HEK293 (cell line): Measurements from ENCODE around the gene PLEKHA6.

Experiments used
- ZBTB17 ChIP-seq: fragments of 450-650 bp; formaldehyde crosslinking; IDR thresholded peaks from 2 replicates; pipeline ENCODE4 v1.5.1; 2016; ENCODE audit warnings: missing biosample characterization, missing genetic modification characterization
- ZFP37 ChIP-seq: fragments of 450-650 bp; formaldehyde crosslinking; IDR thresholded peaks from 2 replicates; pipeline ENCODE4 v1.5.1; 2016; ENCODE audit warnings: missing biosample characterization, missing genetic modification characterization
- ZNF548 ChIP-seq: fragments of 450-650 bp; formaldehyde crosslinking; IDR thresholded peaks from 2 replicates; pipeline ENCODE4 v1.5.1; 2016; ENCODE audit warnings: missing biosample characterization, missing genetic modification characterization
- TF ChIP-seq, protein P1 (sequence below): fragments of 450-650 bp; formaldehyde crosslinking; IDR thresholded peaks from 2 replicates; pipeline ENCODE4 v1.5.1; 2016; ENCODE audit warnings: missing biosample characterization, missing genetic modification characterization
- TF ChIP-seq, protein P2 (sequence below): fragments of 450-650 bp; formaldehyde crosslinking; IDR thresholded peaks from 2 replicates; pipeline ENCODE4 v1.5.1; 2016; ENCODE audit warnings: missing biosample characterization, missing genetic modification characterization
- TF ChIP-seq, protein P3 (sequence below): sonication (generic); formaldehyde crosslinking; IDR thresholded peaks from 2 replicates; pipeline ENCODE4 v1.8.1; 2022; ENCODE audit warnings: mild to moderate bottlenecking, moderate library complexity, missing genetic modification reagents

DNA sequence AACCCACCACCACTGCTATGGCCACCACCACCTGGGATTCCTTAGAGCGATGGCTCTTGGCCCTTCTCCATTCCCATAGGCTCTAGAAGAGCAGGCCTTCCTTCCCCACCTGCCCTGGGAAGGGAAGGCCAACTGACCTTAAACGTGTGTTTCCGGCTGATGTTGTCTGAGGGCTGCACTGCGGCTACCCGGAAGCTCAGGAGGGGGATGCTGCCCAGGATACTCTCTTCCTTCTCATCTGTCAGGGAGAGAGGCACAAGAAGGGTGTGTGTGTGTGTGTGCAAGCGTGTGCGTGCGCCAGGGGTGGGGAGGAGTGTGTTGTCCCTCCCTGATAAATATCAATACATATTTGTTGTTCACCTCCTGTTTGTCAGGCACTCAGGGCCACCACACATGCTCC, 94.9 kb downstream of the PLEKHA6 start:
- TF ChIP-seq, protein P1, sequence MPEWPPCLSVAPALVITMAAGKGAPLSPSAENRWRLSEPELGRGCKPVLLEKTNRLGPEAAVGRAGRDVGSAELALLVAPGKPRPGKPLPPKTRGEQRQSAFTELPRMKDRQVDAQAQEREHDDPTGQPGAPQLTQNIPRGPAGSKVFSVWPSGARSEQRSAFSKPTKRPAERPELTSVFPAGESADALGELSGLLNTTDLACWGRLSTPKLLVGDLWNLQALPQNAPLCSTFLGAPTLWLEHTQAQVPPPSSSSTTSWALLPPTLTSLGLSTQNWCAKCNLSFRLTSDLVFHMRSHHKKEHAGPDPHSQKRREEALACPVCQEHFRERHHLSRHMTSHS (tag by site-specific recombination) = no peak
- TF ChIP-seq ZNF548 (tag by site-specific recombination) (no peak), ZFP37 (tag by site-specific recombination) (no peak), ZBTB17 (tag by site-specific recombination) (no peak)
- TF ChIP-seq, protein P2, sequence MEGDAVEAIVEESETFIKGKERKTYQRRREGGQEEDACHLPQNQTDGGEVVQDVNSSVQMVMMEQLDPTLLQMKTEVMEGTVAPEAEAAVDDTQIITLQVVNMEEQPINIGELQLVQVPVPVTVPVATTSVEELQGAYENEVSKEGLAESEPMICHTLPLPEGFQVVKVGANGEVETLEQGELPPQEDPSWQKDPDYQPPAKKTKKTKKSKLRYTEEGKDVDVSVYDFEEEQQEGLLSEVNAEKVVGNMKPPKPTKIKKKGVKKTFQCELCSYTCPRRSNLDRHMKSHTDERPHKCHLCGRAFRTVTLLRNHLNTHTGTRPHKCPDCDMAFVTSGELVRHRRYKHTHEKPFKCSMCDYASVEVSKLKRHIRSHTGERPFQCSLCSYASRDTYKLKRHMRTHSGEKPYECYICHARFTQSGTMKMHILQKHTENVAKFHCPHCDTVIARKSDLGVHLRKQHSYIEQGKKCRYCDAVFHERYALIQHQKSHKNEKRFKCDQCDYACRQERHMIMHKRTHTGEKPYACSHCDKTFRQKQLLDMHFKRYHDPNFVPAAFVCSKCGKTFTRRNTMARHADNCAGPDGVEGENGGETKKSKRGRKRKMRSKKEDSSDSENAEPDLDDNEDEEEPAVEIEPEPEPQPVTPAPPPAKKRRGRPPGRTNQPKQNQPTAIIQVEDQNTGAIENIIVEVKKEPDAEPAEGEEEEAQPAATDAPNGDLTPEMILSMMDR = no peak
- TF ChIP-seq, protein P3, sequence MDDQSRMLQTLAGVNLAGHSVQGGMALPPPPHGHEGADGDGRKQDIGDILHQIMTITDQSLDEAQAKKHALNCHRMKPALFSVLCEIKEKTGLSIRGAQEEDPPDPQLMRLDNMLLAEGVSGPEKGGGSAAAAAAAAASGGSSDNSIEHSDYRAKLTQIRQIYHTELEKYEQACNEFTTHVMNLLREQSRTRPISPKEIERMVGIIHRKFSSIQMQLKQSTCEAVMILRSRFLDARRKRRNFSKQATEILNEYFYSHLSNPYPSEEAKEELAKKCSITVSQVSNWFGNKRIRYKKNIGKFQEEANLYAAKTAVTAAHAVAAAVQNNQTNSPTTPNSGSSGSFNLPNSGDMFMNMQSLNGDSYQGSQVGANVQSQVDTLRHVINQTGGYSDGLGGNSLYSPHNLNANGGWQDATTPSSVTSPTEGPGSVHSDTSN = no peak
